ENCODE results near the gene CCDC124.

CCDC124 gene

DNA sequence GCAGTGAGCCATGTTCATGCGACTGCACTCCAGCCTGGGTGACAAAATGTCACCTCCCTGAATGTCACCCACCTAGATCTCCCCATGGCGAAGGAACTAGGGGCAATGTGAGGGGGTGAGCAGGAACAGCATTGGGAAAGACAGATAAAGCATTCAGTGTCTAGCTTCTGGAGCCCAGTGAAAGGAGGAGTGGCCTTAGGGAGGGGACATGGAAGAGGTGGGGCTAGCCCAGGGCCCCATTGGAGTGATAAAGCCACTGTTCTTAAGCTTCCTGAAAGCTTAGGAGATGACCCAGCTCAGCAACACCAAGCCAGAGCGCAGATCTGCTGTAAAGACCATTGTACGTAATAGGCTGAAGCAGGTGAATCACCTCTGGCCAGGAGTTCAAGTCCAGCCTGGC, 21.1 kb downstream of the CCDC124 start:
- no peak for TF ChIP-seq FOXM1 (IDR thresholded peaks at IDR 0.05; ENCODE audit: borderline replicate concordance)
- TF ChIP-seq, protein P1, sequence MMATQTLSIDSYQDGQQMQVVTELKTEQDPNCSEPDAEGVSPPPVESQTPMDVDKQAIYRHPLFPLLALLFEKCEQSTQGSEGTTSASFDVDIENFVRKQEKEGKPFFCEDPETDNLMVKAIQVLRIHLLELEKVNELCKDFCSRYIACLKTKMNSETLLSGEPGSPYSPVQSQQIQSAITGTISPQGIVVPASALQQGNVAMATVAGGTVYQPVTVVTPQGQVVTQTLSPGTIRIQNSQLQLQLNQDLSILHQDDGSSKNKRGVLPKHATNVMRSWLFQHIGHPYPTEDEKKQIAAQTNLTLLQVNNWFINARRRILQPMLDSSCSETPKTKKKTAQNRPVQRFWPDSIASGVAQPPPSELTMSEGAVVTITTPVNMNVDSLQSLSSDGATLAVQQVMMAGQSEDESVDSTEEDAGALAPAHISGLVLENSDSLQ (IDR thresholded peaks at IDR 0.05): no peak
- TF ChIP-seq FOXK2 (IDR thresholded peaks at IDR 0.05): no peak
- no peak for TF ChIP-seq FOXA1 (IDR thresholded peaks at IDR 0.05)
- TF ChIP-seq L3MBTL2 (conservative IDR thresholded peaks at IDR 0.05): no peak
- no peak for TF ChIP-seq SUZ12 (IDR thresholded peaks at IDR 0.05)
- no peak for TF ChIP-seq ZNF384 (IDR thresholded peaks at IDR 0.05)
- TF ChIP-seq CTBP1 (IDR thresholded peaks at IDR 0.05; ENCODE audit: borderline replicate concordance): no peak
- TF ChIP-seq ELF4 (IDR thresholded peaks at IDR 0.05): no peak
- no peak for TF ChIP-seq SP1 (IDR thresholded peaks at IDR 0.05)
- no peak for TF ChIP-seq LEF1 (IDR thresholded peaks at IDR 0.05; ENCODE audit: borderline replicate concordance)
- no peak for TF ChIP-seq HDGF (IDR thresholded peaks at IDR 0.05; ENCODE audit: borderline replicate concordance)
- no peak for TF ChIP-seq ARNT (IDR thresholded peaks at IDR 0.05)
- ChIA-PET POLR2A (interaction anchor here (0.9 to 2.0 kb wide), 2 partner anchors 15 to 94 kb away, joined by 3 to 5 read pairs; partner anchors contain the start of gene RPL18A), CTCF (interaction anchor here (2.3 kb wide), 1 partner anchor 42 kb away, joined by 7 read pairs; no protein-coding TSS in a partner anchor)
- DNase-seq (ENCODE audit: extremely low spot score): no peak

DNA sequence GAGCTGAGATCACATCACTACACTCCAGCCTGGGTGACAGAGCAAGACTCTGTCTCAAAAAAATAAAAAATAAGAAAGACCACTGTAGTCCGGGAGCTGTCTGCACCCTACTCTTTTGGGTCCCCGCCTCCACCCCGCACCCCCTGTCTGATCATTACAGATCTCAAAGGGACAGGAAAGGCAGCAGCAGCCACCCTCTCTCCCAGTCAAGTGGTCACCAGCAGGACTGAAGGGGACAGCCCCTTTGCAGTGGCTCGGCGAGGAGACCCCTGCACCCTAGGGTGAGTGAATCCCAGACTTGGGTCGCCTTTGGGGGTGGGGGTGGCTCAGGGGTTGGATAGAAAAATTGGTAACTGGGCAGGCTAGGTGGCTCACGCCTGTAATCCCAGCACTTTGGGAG, 21.6 kb downstream of the CCDC124 start:
- ChIA-PET CTCF (no interaction called here), POLR2A (interaction anchor here (2.0 kb wide), 1 partner anchor 95 kb away, joined by 5 read pairs; the partner anchor contains the start of gene RPL18A)
- TF ChIP-seq ELF4 (IDR thresholded peaks at IDR 0.05) (no peak), FOXM1 (IDR thresholded peaks at IDR 0.05; ENCODE audit: borderline replicate concordance) (no peak), TARDBP (IDR thresholded peaks at IDR 0.05) (no peak), L3MBTL2 (conservative IDR thresholded peaks at IDR 0.05) (no peak), ZNF384 (IDR thresholded peaks at IDR 0.05) (no peak), BHLHE40 (IDR thresholded peaks at IDR 0.05; ENCODE audit: borderline replicate concordance) (no peak), LEF1 (IDR thresholded peaks at IDR 0.05; ENCODE audit: borderline replicate concordance) (no peak), FOXA1 (IDR thresholded peaks at IDR 0.05) (no peak), CTBP1 (IDR thresholded peaks at IDR 0.05; ENCODE audit: borderline replicate concordance) (no peak), HDGF (IDR thresholded peaks at IDR 0.05; ENCODE audit: borderline replicate concordance) (no peak), ARNT (IDR thresholded peaks at IDR 0.05) (no peak), SP1 (IDR thresholded peaks at IDR 0.05) (no peak), NFRKB (IDR thresholded peaks at IDR 0.05) (no peak), FOXK2 (IDR thresholded peaks at IDR 0.05) (no peak), SUZ12 (IDR thresholded peaks at IDR 0.05) (no peak)
- TF ChIP-seq, protein P1 (IDR thresholded peaks at IDR 0.05): no peak
- DNase-seq (ENCODE audit: extremely low spot score): no peak

DNA sequence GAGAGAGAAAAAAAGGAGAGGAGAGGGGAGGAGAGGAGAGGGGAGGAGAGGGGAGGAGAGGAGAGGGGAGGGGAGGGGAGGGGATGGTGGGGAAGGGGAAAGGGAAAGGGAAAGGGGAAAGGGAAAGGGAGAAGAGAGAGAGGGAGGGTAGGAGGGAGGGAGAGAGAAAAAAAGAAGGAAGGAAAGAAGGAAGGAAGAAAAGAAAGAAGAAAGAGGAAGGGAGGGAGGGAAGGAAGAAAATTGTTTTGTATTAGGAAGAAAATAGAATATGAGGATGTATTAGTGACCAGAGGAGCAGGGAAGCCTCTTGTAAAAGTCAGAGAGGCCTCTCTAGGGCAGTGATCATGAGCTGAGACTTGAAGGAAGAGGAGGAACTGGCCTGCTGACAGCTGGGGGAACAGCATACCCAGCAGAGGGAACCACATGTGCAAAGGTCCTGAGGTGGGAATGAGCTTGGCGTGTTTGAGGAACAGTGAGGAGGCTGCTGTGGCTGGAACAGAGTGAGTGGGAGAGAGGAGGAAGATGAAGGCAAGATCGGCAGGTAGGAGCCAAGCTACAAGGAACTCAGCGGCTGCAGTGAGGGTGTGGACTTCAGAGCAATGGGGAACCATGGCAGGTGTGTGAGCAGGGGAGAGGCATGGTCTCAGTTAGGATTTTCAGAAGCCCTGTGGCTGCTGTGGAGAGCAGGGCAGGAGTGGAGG, 24.5 kb downstream of the CCDC124 start:
- no peak for DNase-seq (ENCODE audit: extremely low spot score)
- CTCF ChIA-PET: interaction anchor here (0.6 kb wide), 2 partner anchors 19 to 47 kb away, joined by 4 to 11 read pairs; no protein-coding TSS in a partner anchor
- POLR2A ChIA-PET: interaction anchor here (1.0 kb wide), 1 partner anchor 234 kb away, joined by 3 read pairs; no protein-coding TSS in a partner anchor
- TF ChIP-seq LEF1 (IDR thresholded peaks at IDR 0.05; ENCODE audit: borderline replicate concordance) (no peak), SP1 (IDR thresholded peaks at IDR 0.05) (no peak), ZNF384 (IDR thresholded peaks at IDR 0.05) (no peak), FOXK2 (IDR thresholded peaks at IDR 0.05) (no peak), FOXA1 (IDR thresholded peaks at IDR 0.05) (no peak), TARDBP (IDR thresholded peaks at IDR 0.05) (no peak), SUZ12 (IDR thresholded peaks at IDR 0.05) (no peak), ELF4 (IDR thresholded peaks at IDR 0.05) (no peak), NFRKB (IDR thresholded peaks at IDR 0.05) (no peak)
- TF ChIP-seq, protein P1 (IDR thresholded peaks at IDR 0.05): no peak

DNA sequence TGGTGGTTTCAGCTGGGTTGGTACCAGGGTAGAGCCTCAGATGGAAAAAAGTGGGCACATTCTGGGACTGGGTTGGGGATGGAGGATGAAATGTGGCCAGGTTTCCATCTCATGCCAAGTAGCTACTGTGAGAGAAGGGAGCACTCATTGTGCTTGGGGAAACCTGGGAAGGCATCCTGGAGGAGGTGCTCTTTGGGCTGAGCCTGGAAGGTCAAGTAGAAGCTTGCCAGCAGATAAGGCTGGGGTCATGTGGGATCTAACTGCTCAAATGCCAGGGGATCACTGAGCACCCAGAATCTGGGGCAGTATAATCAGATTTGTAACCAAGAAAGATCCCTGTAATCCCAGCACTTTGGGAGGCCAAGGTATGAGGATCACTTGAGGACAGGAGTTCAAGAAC, 25.1 kb downstream of the CCDC124 start:
- DNase-seq (ENCODE audit: extremely low spot score): no peak
- CTCF ChIA-PET: interaction anchor here (0.6 kb wide), 1 partner anchor 47 kb away, joined by 11 read pairs; no protein-coding TSS in a partner anchor
- POLR2A ChIA-PET: no interaction called here
- TF ChIP-seq FOXK2 (IDR thresholded peaks at IDR 0.05) (no peak), BHLHE40 (IDR thresholded peaks at IDR 0.05; ENCODE audit: borderline replicate concordance) (no peak), CTBP1 (IDR thresholded peaks at IDR 0.05; ENCODE audit: borderline replicate concordance) (no peak), FOXA1 (IDR thresholded peaks at IDR 0.05) (no peak)

DNA sequence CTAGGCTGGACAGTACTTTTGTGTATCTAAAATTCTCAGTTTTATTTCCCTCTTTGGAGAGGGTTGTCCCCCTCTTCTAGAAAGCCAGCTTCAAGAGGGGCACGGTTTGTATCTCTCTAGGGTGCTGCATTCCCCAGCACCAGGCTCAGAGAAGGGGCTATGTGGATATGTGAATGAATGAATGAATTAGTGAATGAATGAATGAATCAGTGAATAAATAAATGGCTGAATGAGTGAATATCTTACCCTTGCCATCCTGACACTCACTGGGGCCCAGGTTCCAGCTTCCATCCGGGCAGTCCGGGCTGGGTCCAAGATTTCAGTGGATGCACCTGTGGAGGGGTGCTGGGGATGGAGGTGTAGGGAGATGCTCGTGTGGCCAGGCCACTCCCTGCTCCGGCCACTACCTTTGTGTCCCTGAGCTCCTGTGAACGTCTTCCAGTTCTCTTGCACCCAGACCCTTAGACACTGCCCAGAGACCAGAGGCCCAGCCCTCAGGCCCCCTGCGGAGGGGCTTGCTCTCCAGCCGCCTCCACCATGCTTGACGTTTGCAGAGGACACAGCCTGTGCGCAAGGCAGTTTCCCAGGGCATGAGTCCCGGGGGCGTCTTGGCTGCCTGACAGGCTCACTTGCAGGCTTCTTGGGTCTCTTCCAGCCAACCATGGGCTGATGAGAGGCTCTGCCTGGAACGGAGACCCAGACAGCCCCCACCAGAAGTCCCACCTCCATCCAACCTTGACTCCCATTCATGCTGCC, 31.3 kb downstream of the CCDC124 start:
- CTCF ChIA-PET: no interaction called here
- TF ChIP-seq LEF1 (IDR thresholded peaks at IDR 0.05; ENCODE audit: borderline replicate concordance) (no peak), FOXM1 (IDR thresholded peaks at IDR 0.05; ENCODE audit: borderline replicate concordance) (no peak), SP1 (IDR thresholded peaks at IDR 0.05) (no peak), BHLHE40 (IDR thresholded peaks at IDR 0.05; ENCODE audit: borderline replicate concordance) (no peak), FOXK2 (IDR thresholded peaks at IDR 0.05) (no peak), ARNT (IDR thresholded peaks at IDR 0.05) (no peak), NFRKB (IDR thresholded peaks at IDR 0.05) (no peak), ELF4 (IDR thresholded peaks at IDR 0.05) (no peak), TARDBP (IDR thresholded peaks at IDR 0.05) (no peak), FOXA1 (IDR thresholded peaks at IDR 0.05) (no peak)
- TF ChIP-seq, protein P1 (IDR thresholded peaks at IDR 0.05): no peak
- POLR2A ChIA-PET: no interaction called here
- DNase-seq (ENCODE audit: extremely low spot score): no peak
